Neural progenitor cell (in vitro differentiated cells): ENCODE results near the gene ABLIM2. TPM values are rescaled to one million over a fixed set of nuclear protein-coding genes. Genes with fewer than 3 reads are reported as not detected.

Experiments
- DNase-seq: peaks from one replicate; pipeline ENCODE4 v3.0.0-alpha.2; 2016; ENCODE audit warnings: low spot score
- H2AFZ ChIP-seq: fragments of 200-600 bp; sonication (generic); replicated peaks from 2 replicates; pipeline ENCODE4 v1.6.1; 2016; ENCODE audit warnings: antibody characterized with exemption
- H3F3A ChIP-seq: fragments of 200-600 bp; sonication (generic); 2 replicates; pipeline ENCODE4 v1.6.1; 2016; ENCODE audit warnings: antibody characterized with exemption, low read depth
- H3K27ac ChIP-seq: fragments of 200-600 bp; sonication (generic); 2 replicates; pipeline ENCODE4 v1.5.1; 2016; ENCODE audit warnings: mild to moderate bottlenecking
- H3K27me3 ChIP-seq: fragments of 200-600 bp; sonication (generic); 2 replicates; pipeline ENCODE4 v1.6.1; 2016; ENCODE audit warnings: mild to moderate bottlenecking, moderate library complexity
- H3K36me3 ChIP-seq: fragments of 200-600 bp; sonication (generic); 2 replicates; pipeline ENCODE4 v1.5.1; 2016
- H3K4me1 ChIP-seq: fragments of 200-600 bp; sonication (generic); 2 replicates; pipeline ENCODE4 v1.6.1; 2016; ENCODE audit warnings: mixed run types
- H3K4me2 ChIP-seq: fragments of 200-600 bp; sonication (generic); 2 replicates; pipeline ENCODE4 v1.6.1; 2016
- H3K4me3 ChIP-seq: fragments of 200-600 bp; sonication (generic); 2 replicates; pipeline ENCODE4 v1.5.1; 2016
- H3K79me2 ChIP-seq: fragments of 200-600 bp; sonication (generic); 2 replicates; pipeline ENCODE4 v1.6.1; 2016; ENCODE audit warnings: low read depth
- H3K9ac ChIP-seq: fragments of 200-600 bp; sonication (generic); 2 replicates; pipeline ENCODE4 v1.6.1; 2016
- H3K9me3 ChIP-seq: fragments of 200-600 bp; sonication (generic); 2 replicates; pipeline ENCODE4 v1.5.1; 2016; ENCODE audit warnings: low read depth
- H4K20me1 ChIP-seq: fragments of 200-600 bp; sonication (generic); 2 replicates; pipeline ENCODE4 v1.6.1; 2016; ENCODE audit warnings: low read depth
- H3K27ac Mint-ChIP-seq: 3 replicates; pipeline ENCODE4 v1.8.0; 2021; ENCODE audit warnings: mixed read lengths
- H3K27me3 Mint-ChIP-seq: 2 replicates; pipeline ENCODE4 v1.8.0; 2022; ENCODE audit warnings: low read depth, mild to moderate bottlenecking, inconsistent platforms, moderate library complexity, mixed read lengths; ENCODE audit not compliant: insufficient read depth
- H3K36me3 Mint-ChIP-seq: 3 replicates; pipeline ENCODE4 v1.8.0; 2021; ENCODE audit warnings: mixed read lengths
- H3K4me1 Mint-ChIP-seq: 3 replicates; pipeline ENCODE4 v1.8.0; 2021; ENCODE audit warnings: mixed read lengths
- H3K4me3 Mint-ChIP-seq: 3 replicates; pipeline ENCODE4 v1.8.0; 2021; ENCODE audit warnings: mild to moderate bottlenecking, moderate library complexity, mixed read lengths
- H3K9me3 Mint-ChIP-seq: 3 replicates; pipeline ENCODE4 v1.8.0; 2020; ENCODE audit warnings: mixed read lengths
- EZH2 ChIP-seq: fragments of 200-600 bp; sonication (generic); IDR thresholded peaks from 2 replicates; pipeline ENCODE4 v1.6.1; 2017; ENCODE audit warnings: antibody characterized with exemption, mild to moderate bottlenecking, moderate library complexity
- EZH2phosphoT487 ChIP-seq: fragments of 200-600 bp; sonication (generic); IDR thresholded peaks from 2 replicates; pipeline ENCODE4 v1.6.1; 2017; ENCODE audit warnings: antibody characterized with exemption
- total RNA-seq: library from RNA; depleted of rRNA; stranded (reverse); fragments of >200 nt; gene quantifications from 2 replicates; pipeline ENCODE4 v1.2.3, GENCODE V29; 2015; ENCODE audit warnings: low replicate concordance
- TF ChIP-seq, protein P1 (sequence below): fragments of 200-600 bp; sonication (generic); IDR thresholded peaks from 2 replicates; pipeline ENCODE4 v1.5.1; 2017; ENCODE audit warnings: antibody characterized with exemption, mild to moderate bottlenecking

The ABLIM2 gene
- total RNA-seq, 1 donor from 2014 or later: 0.24 TPM

DNA sequence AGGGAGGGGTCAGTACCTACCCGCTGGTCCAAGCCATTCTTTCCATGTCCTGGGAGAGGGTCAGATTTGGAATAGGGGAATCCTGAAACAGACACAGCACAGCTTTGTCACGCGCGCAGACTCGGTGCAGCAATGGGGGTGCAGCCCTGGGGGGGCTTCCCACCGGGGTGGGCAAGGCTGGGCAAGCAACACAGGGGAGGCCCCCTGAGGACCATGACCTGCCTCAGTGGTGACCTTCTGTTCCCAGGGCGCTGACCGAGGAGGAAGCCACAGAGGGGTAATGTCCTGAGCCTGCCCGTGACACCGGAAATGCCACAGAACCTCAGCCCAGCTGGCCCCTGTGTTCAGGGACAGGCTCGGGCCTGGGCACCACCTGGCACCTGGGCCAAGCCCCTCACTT, 165.8 kb downstream of the ABLIM2 start:
- H3K9me3 Mint-ChIP-seq: peaks cover 8% of the 10 kb centered on the region
- H3K36me3 ChIP-seq: no peaks in the 10 kb centered on the region
- H3K27ac ChIP-seq: no peak overlapping the region
- H2AFZ ChIP-seq: no peak overlapping the region
- H3K4me3 ChIP-seq: no peak overlapping the region
- H3K27me3 Mint-ChIP-seq: peaks cover 2% of the 10 kb centered on the region
- TF ChIP-seq EZH2 (no peak), EZH2phosphoT487 (no peak)
- TF ChIP-seq, protein P1, sequence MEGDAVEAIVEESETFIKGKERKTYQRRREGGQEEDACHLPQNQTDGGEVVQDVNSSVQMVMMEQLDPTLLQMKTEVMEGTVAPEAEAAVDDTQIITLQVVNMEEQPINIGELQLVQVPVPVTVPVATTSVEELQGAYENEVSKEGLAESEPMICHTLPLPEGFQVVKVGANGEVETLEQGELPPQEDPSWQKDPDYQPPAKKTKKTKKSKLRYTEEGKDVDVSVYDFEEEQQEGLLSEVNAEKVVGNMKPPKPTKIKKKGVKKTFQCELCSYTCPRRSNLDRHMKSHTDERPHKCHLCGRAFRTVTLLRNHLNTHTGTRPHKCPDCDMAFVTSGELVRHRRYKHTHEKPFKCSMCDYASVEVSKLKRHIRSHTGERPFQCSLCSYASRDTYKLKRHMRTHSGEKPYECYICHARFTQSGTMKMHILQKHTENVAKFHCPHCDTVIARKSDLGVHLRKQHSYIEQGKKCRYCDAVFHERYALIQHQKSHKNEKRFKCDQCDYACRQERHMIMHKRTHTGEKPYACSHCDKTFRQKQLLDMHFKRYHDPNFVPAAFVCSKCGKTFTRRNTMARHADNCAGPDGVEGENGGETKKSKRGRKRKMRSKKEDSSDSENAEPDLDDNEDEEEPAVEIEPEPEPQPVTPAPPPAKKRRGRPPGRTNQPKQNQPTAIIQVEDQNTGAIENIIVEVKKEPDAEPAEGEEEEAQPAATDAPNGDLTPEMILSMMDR: no peak
- no peak overlapping the region for H3K9ac ChIP-seq
- peaks cover 6% of the 10 kb centered on the region for H3K4me1 Mint-ChIP-seq
- H3K4me3 Mint-ChIP-seq: no peak overlapping the region
- no peak overlapping the region for H3K4me2 ChIP-seq
- no peaks in the 10 kb centered on the region for H3F3A ChIP-seq
- no peak overlapping the region for H3K27ac Mint-ChIP-seq
- no peaks in the 10 kb centered on the region for H3K27me3 ChIP-seq
- no peak for DNase-seq
- H3K9me3 ChIP-seq: no peaks in the 10 kb centered on the region
- no peaks in the 10 kb centered on the region for H3K4me1 ChIP-seq
- H4K20me1 ChIP-seq: no peaks in the 10 kb centered on the region
- no peaks in the 10 kb centered on the region for H3K79me2 ChIP-seq
- no peaks in the 10 kb centered on the region for H3K36me3 Mint-ChIP-seq

DNA sequence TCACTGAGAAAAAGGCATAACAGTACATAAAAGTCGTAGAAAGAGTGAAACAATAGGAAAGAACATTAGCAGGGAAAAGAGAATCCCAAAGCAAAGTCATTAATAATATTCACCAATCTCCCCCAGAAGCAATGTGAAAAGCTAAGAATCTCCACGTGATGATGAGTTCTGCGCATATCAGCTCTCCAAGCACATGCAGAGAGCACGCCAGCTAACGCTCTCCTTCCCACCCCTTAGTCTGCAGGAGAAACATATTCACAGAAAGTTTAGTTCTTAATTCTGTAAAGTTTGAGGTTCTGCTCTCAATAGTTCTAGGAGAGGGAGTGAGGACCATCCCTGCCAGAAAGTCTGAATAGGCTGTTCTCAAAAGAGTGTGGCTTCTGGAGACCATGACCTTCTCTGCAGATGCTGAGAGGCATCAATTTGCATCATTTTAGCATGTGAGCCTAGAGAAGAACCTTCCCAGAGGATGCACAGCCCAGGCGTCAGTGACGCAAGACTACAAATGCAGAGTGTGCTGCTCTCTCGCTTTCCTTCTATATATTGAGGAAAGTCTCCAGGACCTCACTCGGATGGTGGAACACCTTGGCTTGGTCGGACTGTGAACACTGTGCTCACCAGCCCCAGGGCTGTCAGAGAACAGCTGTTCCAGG, 167.7 kb downstream of the ABLIM2 start:
- Mint-ChIP-seq H3K4me3 (no peak overlapping the region), H3K27me3 (peaks cover 4% of the 10 kb centered on the region), H3K36me3 (no peaks in the 10 kb centered on the region), H3K4me1 (peaks cover 13% of the 10 kb centered on the region), H3K27ac (no peak overlapping the region), H3K9me3 (no peaks in the 10 kb centered on the region)
- H3K27me3 ChIP-seq: no peaks in the 10 kb centered on the region
- H3K9me3 ChIP-seq: no peaks in the 10 kb centered on the region
- TF ChIP-seq, protein P1: no peak
- TF ChIP-seq EZH2phosphoT487: no peak
- TF ChIP-seq EZH2: no peak
- no peak overlapping the region for H3K4me3 ChIP-seq
- no peak for DNase-seq
- no peaks in the 10 kb centered on the region for H3F3A ChIP-seq
- H2AFZ ChIP-seq: no peak overlapping the region
- no peaks in the 10 kb centered on the region for H3K79me2 ChIP-seq
- no peaks in the 10 kb centered on the region for H3K36me3 ChIP-seq
- H3K9ac ChIP-seq: no peak overlapping the region
- H3K4me1 ChIP-seq: no peaks in the 10 kb centered on the region
- H3K4me2 ChIP-seq: no peak overlapping the region
- H3K27ac ChIP-seq: no peak overlapping the region
- no peaks in the 10 kb centered on the region for H4K20me1 ChIP-seq

DNA sequence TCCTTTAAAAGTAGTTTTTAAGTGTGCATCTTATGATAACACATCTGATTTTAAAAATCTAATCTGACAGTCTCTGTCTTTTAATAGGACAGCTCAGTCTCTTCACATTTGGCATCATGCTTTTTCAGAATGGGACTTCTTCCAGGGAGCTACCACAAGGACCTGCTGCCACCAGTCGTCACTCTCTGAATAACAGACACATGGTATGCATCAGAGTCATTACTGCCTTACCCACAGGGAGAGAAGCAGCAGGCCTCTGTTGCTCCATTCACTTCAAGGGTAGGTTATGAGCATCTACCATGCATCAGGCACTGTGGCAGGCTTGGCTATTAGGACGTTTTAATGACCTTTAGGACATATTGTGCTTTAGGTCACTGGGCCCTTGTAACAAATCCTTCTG, 169.0 kb downstream of the ABLIM2 start:
- no peak overlapping the region for H3K27ac Mint-ChIP-seq
- no peaks in the 10 kb centered on the region for H3K9me3 ChIP-seq
- H3K9me3 Mint-ChIP-seq: no peaks in the 10 kb centered on the region
- H2AFZ ChIP-seq: no peak overlapping the region
- TF ChIP-seq, protein P1: no peak
- TF ChIP-seq EZH2phosphoT487 (no peak), EZH2 (no peak)
- peaks cover 2% of the 10 kb centered on the region for H3K27me3 Mint-ChIP-seq
- no peaks in the 10 kb centered on the region for H3K36me3 Mint-ChIP-seq
- no peak overlapping the region for H3K4me3 Mint-ChIP-seq
- H3K9ac ChIP-seq: no peak overlapping the region
- peaks cover 14% of the 10 kb centered on the region for H3K4me1 Mint-ChIP-seq
- H3K27me3 ChIP-seq: no peaks in the 10 kb centered on the region
- H3K36me3 ChIP-seq: no peaks in the 10 kb centered on the region
- H3K4me3 ChIP-seq: no peak overlapping the region
- no peaks in the 10 kb centered on the region for H4K20me1 ChIP-seq
- H3K4me2 ChIP-seq: no peak overlapping the region
- DNase-seq: no peak
- no peaks in the 10 kb centered on the region for H3F3A ChIP-seq
- H3K27ac ChIP-seq: no peak overlapping the region
- H3K79me2 ChIP-seq: no peaks in the 10 kb centered on the region
- no peaks in the 10 kb centered on the region for H3K4me1 ChIP-seq
